Trophoblast cell (in vitro differentiated cells and primary cell): ENCODE measurements around the gene DDIT4L.

Experiments used
- DNase-seq, 2 donors: peaks; one replicate each; pipeline ENCODE4 v3.0.0-alpha.2; 2016
- H2AFZ ChIP-seq: 2 replicates; pipeline ENCODE4 v1.6.1; 2013; ENCODE audit warnings: low read length, moderate library complexity, mild to moderate bottlenecking; ENCODE audit not compliant: insufficient read depth, poor library complexity
- H2AK5ac ChIP-seq: 2 replicates; pipeline ENCODE4 v1.6.1; 2013; ENCODE audit warnings: mild to moderate bottlenecking, low read length
- H2BK120ac ChIP-seq: 2 replicates; pipeline ENCODE4 v1.6.1; 2013; ENCODE audit warnings: low read length, mild to moderate bottlenecking, moderate library complexity; ENCODE audit not compliant: insufficient read depth, poor library complexity
- H2BK12ac ChIP-seq: 2 replicates; pipeline ENCODE4 v1.6.1; 2013; ENCODE audit warnings: mild to moderate bottlenecking, low read length, moderate library complexity
- H2BK5ac ChIP-seq: 2 replicates; pipeline ENCODE4 v1.6.1; 2013; ENCODE audit warnings: low read length, low read depth, moderate library complexity, mild to moderate bottlenecking; ENCODE audit not compliant: poor library complexity
- H3K14ac ChIP-seq: 2 replicates; pipeline ENCODE4 v1.6.1; 2013; ENCODE audit warnings: mild to moderate bottlenecking, low read length
- H3K18ac ChIP-seq: 2 replicates; pipeline ENCODE4 v1.6.1; 2013; ENCODE audit warnings: mild to moderate bottlenecking, low read length
- H3K23ac ChIP-seq: 2 replicates; pipeline ENCODE4 v1.6.1; 2013; ENCODE audit warnings: low read length
- H3K27ac ChIP-seq: 2 replicates; pipeline ENCODE4 v1.5.1; 2013; ENCODE audit warnings: low read depth, mild to moderate bottlenecking, inconsistent platforms, low read length, moderate library complexity
- H3K27me3 ChIP-seq: 2 replicates; pipeline ENCODE4 v1.6.1; 2013; ENCODE audit warnings: inconsistent platforms, mild to moderate bottlenecking, low read length, moderate library complexity; ENCODE audit not compliant: insufficient read depth
- H3K36me3 ChIP-seq, 2 experiments: 1 replicate in 1 of 2; 2 replicates in 1 of 2; pipeline ENCODE4 v1.6.1; 2013; ENCODE audit warnings: low read length in 2 of 2, mild to moderate bottlenecking in 2 of 2, moderate library complexity in 1 of 2; ENCODE audit not compliant: insufficient read depth in 2 of 2, control insufficient read depth in 1 of 2
- H3K4ac ChIP-seq: 2 replicates; pipeline ENCODE4 v1.6.1; 2013; ENCODE audit warnings: low read depth, mild to moderate bottlenecking, low read length, moderate library complexity
- H3K4me1 ChIP-seq, 2 experiments: 1 replicate in 1 of 2; 2 replicates in 1 of 2; pipeline ENCODE4 v1.6.1; 2013; ENCODE audit warnings: low read length in 2 of 2, mild to moderate bottlenecking in 2 of 2, moderate library complexity in 1 of 2; ENCODE audit not compliant: insufficient read depth in 2 of 2, control insufficient read depth in 1 of 2
- H3K4me2 ChIP-seq: 2 replicates; pipeline ENCODE4 v1.6.1; 2013; ENCODE audit warnings: inconsistent platforms, mild to moderate bottlenecking, low read length, moderate library complexity
- H3K4me3 ChIP-seq: 2 replicates; pipeline ENCODE4 v1.5.1; 2013; ENCODE audit warnings: mild to moderate bottlenecking, low read depth, low read length, inconsistent platforms
- H3K79me1 ChIP-seq: one replicate; pipeline ENCODE4 v1.6.1; 2013; ENCODE audit warnings: low read length
- H3K79me2 ChIP-seq: 2 replicates; pipeline ENCODE4 v1.6.1; 2013; ENCODE audit warnings: low read length, mild to moderate bottlenecking; ENCODE audit not compliant: control insufficient read depth, insufficient read depth, poor library complexity
- H3K9ac ChIP-seq: 2 replicates; pipeline ENCODE4 v1.6.1; 2013; ENCODE audit warnings: mild to moderate bottlenecking, low read length
- H3K9me3 ChIP-seq: 2 replicates; pipeline ENCODE4 v1.6.1; 2013; ENCODE audit warnings: low read depth, mild to moderate bottlenecking, control low read depth, inconsistent platforms, low read length; ENCODE audit not compliant: insufficient read depth
- H4K12ac ChIP-seq: 2 replicates; pipeline ENCODE4 v1.6.1; 2013; ENCODE audit warnings: low read depth, mild to moderate bottlenecking, low read length, moderate library complexity
- H4K8ac ChIP-seq: 2 replicates; pipeline ENCODE4 v1.6.1; 2013; ENCODE audit warnings: low read depth, mild to moderate bottlenecking, low read length, moderate library complexity
- H4K91ac ChIP-seq: one replicate; pipeline ENCODE4 v1.6.1; 2013; ENCODE audit warnings: low read depth, mild to moderate bottlenecking, low read length, moderate library complexity
- WGBS: extraction: QIAGEN DNeasy Blood & Tissue Kit; methylation state at CpG from one replicate; pipeline ENCODE4 v1.1.7; 2013; ENCODE audit warnings: missing lambda C conversion rate; ENCODE audit not compliant: insufficient read length, insufficient coverage; ENCODE audit errors: extremely low coverage; 5-methylcytosine and 5-hydroxymethylcytosine counted together

DDIT4L gene

DNA sequence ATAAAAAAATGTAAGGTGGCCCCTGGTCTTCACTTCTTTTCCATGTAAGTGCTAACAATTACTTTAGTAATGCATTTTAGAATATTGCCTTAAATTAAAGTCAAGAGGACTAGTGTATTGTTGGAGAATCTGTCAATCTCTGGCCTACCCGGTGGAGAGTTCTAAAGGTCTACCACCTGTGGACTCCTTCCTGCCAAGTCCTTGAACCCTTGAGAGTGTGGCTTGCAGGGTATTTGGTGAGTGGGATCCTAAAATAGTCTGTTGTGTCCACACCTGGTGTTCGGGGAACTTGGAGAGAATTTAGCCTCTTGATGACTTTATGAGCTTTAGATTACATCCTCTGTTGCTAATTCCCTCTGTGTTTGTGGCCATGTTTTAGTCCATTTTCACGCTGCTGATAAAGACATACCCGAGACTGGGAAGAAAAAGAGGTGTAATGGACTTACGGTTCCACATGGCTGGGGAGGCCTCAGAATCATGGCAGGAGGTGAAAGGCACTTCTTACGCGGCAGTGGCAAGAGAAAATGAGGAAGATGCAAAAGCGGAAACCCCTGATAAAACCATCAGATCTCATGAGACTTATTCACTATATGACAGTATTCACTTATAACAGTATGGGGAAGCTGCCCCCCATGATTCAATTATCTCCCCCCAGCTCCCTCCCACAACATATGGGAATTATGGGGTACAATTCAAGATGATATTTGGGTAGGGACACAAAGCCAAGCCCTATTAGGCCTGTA is 23.8 kb downstream of the DDIT4L start:
- H3K4me3 ChIP-seq = no peak overlapping the region
- H3K4ac ChIP-seq = no peak overlapping the region
- no peak overlapping the region for H2BK120ac ChIP-seq
- no peak overlapping the region for H3K4me2 ChIP-seq
- DNase-seq = no peak
- no peak overlapping the region for H2BK12ac ChIP-seq
- no peaks in the 10 kb centered on the region for H3K27me3 ChIP-seq
- no peak overlapping the region for H2AK5ac ChIP-seq
- H3K18ac ChIP-seq = no peak overlapping the region
- H4K8ac ChIP-seq = no peak overlapping the region
- no peak overlapping the region for H3K23ac ChIP-seq
- H3K36me3 ChIP-seq = no peaks in the 10 kb centered on the region
- H3K4me1 ChIP-seq = no peaks in the 10 kb centered on the region
- no peak overlapping the region for H4K91ac ChIP-seq
- no peaks in the 10 kb centered on the region for H3K79me2 ChIP-seq
- no peak overlapping the region for H3K9ac ChIP-seq
- no peak overlapping the region for H3K27ac ChIP-seq
- no peak overlapping the region for H2BK5ac ChIP-seq
- H4K12ac ChIP-seq = no peak overlapping the region
- no peak overlapping the region for H3K14ac ChIP-seq
- H2AFZ ChIP-seq = no peak overlapping the region
- H3K79me1 ChIP-seq = no peaks in the 10 kb centered on the region
- no peaks in the 10 kb centered on the region for H3K9me3 ChIP-seq
- WGBS = no CpG with 5 or more reads among the region's 8 CpGs

DNA sequence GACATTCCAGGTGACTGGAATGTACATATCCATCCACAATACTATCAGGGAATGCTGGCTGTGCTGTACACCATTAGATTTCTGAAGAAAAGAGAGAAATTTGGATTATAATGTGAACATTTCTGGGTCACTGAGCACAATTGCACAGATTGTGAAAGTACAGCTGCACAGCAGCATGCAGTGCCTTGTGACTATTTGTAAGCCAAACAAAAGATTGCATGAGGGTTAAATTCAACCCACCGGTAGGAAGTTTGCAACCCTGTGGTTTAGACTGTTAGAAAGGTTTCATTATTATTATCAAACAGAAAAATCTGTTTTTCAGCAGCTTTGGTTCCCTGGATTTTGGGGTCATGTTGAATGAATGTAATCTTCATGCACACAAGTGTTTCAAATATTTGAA is 24.5 kb downstream of the DDIT4L start:
- no peak overlapping the region for H4K12ac ChIP-seq
- H3K4ac ChIP-seq = no peak overlapping the region
- H2AFZ ChIP-seq = no peak overlapping the region
- H3K27ac ChIP-seq = no peak overlapping the region
- no peaks in the 10 kb centered on the region for H3K9me3 ChIP-seq
- H2BK120ac ChIP-seq = no peak overlapping the region
- H2AK5ac ChIP-seq = no peak overlapping the region
- H3K27me3 ChIP-seq = no peaks in the 10 kb centered on the region
- no peaks in the 10 kb centered on the region for H3K79me2 ChIP-seq
- H3K79me1 ChIP-seq = no peaks in the 10 kb centered on the region
- no peak overlapping the region for H3K18ac ChIP-seq
- H3K23ac ChIP-seq = no peak overlapping the region
- H3K36me3 ChIP-seq = no peaks in the 10 kb centered on the region
- H3K4me2 ChIP-seq = no peak overlapping the region
- H3K9ac ChIP-seq = no peak overlapping the region
- H4K91ac ChIP-seq = no peak overlapping the region
- no peak for DNase-seq
- H2BK5ac ChIP-seq = no peak overlapping the region
- H3K14ac ChIP-seq = no peak overlapping the region
- WGBS = no CpG with 5 or more reads among the region's 1 CpG
- H3K4me3 ChIP-seq = no peak overlapping the region
- H3K4me1 ChIP-seq = no peaks in the 10 kb centered on the region
- H2BK12ac ChIP-seq = no peak overlapping the region
- no peak overlapping the region for H4K8ac ChIP-seq

DNA sequence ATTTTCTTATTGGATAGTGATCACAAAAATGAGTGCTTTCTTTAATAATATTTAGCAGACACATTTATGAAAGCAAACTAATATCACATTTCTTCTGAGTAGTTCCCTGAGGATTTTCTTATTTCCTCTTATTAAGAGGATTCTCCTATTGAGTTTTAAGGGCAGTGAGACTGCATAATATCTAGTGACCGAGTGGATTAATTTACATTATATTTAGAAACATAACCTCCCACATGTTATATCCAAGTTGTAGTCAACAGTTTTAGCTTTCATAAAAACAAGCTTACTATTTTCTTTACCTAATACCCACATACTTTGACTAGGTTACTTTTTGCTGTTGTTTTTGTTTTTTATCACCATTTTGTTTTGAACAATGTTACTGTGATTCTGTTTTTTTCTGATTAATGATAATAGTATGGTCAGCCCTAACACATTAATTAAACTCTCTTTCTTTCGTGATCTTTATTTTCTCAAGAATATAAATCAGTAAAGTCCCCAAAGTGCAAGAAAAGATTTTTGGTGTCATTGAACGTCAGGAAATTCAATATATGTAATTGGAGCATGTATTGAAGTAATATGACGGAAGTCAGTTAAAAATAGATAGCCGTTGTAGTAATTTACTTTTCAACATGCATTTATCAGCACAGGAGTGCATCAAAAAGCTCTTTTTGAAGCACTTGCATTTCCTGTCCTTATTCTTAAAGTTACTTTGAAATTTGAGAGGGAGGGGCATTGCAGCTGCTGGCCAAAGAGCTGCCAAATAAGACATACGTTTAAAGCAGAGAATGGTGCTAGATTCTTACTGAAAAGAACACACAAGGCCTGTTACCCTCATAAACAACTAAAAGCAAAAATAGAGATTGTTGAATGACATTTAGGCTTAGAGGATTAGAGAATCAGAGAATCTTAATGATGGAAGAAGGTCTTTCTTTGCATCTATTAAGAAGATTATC is 25.2 kb downstream of the DDIT4L start:
- H3K4ac ChIP-seq = no peak overlapping the region
- no peak overlapping the region for H2AFZ ChIP-seq
- no peaks in the 10 kb centered on the region for H3K79me1 ChIP-seq
- WGBS = no CpG with 5 or more reads among the region's 6 CpGs
- no peak overlapping the region for H3K9ac ChIP-seq
- no peak for DNase-seq
- H2BK12ac ChIP-seq = no peak overlapping the region
- H2BK5ac ChIP-seq = no peak overlapping the region
- no peak overlapping the region for H2BK120ac ChIP-seq
- H4K91ac ChIP-seq = no peak overlapping the region
- H4K12ac ChIP-seq = no peak overlapping the region
- no peak overlapping the region for H3K23ac ChIP-seq
- H3K36me3 ChIP-seq = no peaks in the 10 kb centered on the region
- H2AK5ac ChIP-seq = no peak overlapping the region
- no peaks in the 10 kb centered on the region for H3K27me3 ChIP-seq
- H3K14ac ChIP-seq = no peak overlapping the region
- no peak overlapping the region for H4K8ac ChIP-seq
- H3K27ac ChIP-seq = no peak overlapping the region
- no peaks in the 10 kb centered on the region for H3K4me1 ChIP-seq
- no peaks in the 10 kb centered on the region for H3K79me2 ChIP-seq
- H3K9me3 ChIP-seq = no peaks in the 10 kb centered on the region
- no peak overlapping the region for H3K18ac ChIP-seq
- no peak overlapping the region for H3K4me3 ChIP-seq
- no peak overlapping the region for H3K4me2 ChIP-seq

DNA sequence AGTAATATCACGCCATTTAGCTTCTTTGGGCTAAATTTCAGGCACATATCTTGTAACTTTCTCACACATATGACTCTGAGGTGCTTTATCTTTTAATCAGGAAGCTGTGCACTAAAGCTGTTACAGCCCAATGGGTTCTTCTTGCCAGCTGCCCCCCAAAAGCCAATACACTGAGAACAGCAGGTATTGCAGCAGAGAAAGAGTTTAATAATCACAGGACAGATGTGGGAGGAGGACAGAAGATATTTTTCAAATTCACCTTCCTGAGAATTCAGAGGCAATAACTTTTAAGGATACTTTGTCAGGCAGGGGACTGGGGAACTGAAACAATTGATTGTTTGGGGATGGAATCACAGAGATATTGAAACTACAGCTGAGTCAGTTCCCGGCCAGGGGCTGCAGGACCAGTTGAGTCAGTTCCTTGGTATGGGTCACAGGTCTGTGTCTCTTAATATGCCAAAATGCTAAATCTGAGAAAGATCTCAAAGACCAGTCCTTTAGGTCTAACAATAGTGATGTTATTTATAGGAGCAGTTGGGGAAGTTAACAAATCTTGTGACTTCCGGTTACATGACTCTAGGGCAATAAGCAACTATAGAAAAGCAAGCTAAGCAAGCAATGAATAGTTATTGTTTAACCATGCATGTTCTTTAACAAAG is 28.1 kb downstream of the DDIT4L start:
- no CpG with 5 or more reads among the region's 3 CpGs for WGBS
- Histone ChIP-seq H3K9ac (no peak overlapping the region), H3K4ac (no peak overlapping the region), H3K4me3 (no peak overlapping the region), H3K27me3 (no peaks in the 10 kb centered on the region), H4K8ac (no peak overlapping the region), H3K79me2 (no peaks in the 10 kb centered on the region), H3K14ac (no peak overlapping the region), H4K91ac (no peak overlapping the region), H3K9me3 (no peaks in the 10 kb centered on the region), H2BK12ac (no peak overlapping the region), H3K18ac (no peak overlapping the region), H3K4me1 (no peaks in the 10 kb centered on the region), H2AK5ac (no peak overlapping the region), H3K36me3 (no peaks in the 10 kb centered on the region), H2BK5ac (no peak overlapping the region), H4K12ac (no peak overlapping the region), H2AFZ (no peak overlapping the region), H3K4me2 (no peak overlapping the region), H3K79me1 (no peaks in the 10 kb centered on the region), H2BK120ac (no peak overlapping the region), H3K27ac (no peak overlapping the region), H3K23ac (no peak overlapping the region)
- DNase-seq = no peak
